Activated CD8-positive, alpha-beta memory T cell treated with anti-CD3 and anti-CD28 coated beads, Interleukin-2, amount 50 U/mL, for 24 hours (primary cell): Measurements from ENCODE around the gene KRT15.

Source experiments
- DNase-seq: peaks from one replicate; pipeline ENCODE4 v3.0.0-alpha.2; 2020; ENCODE audit errors: extremely low read depth

KRT15 gene

DNA sequence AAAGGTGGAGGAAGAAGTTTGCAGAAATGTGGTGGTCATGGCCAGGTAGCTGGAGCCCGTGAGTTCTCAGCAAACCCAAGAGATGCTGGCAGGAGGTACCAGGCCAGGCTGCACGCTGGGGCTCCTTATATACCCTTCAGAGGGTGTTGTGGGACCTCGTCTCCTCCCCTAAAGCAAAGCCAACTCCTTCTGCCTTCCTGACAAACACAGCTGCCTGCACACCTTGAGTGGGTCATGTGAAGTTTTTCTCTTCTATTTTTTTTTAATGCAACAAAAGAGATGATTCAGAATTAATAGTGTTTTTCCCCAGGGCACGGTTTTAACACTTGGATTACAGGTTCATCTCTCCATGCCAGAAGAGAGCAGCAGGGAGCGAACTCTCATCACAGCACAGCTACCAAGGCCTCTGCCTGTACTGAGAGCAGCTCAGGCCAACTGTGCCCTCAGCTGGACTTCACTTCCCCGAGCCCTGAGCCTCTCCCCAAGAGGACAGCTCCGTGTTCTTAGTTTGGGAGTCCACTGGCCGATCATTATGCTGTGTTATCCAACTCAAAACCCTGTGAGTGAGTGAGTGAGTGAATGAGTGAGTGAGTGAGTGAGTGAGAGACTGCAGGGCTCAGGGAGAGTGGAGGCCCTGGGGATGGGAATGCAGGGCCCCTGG is at the start of gene KRT15:
Gene KRT15 (minus strand): TSS at position 102 of the 661 bp plus-strand sequence. CDS start 63 bp downstream, at position 39.
- no peak for DNase-seq

DNA sequence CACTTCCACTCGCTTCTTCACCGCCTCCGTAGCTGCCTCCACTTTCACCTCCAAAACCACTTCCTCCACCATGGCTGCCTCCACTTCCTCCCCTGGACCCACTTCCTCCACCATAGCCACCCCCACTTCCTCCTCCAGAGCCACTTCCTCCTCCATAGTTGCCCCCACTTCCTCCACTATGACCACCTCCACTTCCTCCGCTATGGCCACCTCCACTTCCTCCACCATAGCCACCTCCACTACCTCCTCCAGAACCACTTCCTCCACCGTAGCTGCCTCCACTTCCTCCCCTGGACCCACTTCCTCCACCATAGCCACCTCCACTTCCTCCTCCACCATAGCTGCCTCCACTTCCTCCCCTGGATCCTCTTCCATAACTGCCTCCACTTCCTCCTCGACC is 48.6 kb upstream of the KRT15 start:
- no peak for DNase-seq

DNA sequence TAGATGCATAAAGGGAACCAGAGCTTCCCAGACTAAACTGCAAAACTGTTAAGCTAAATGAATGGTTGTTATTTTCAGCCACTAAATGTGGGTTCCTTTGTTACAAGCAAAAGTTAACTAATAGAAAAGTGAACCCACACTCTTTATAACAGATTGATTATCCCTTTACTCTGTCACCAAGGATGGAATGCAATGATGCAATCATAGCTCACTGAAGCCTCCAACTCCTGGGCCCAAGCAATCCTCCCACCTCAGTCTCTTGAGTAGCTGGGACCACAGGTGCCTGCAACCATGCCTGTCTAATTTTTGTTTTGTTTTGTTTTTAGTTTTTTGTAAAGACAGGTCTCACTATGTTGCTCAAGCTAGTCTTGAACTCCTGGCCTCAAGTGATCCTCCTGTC is 46.6 kb upstream of the KRT15 start:
- no peak for DNase-seq

DNA sequence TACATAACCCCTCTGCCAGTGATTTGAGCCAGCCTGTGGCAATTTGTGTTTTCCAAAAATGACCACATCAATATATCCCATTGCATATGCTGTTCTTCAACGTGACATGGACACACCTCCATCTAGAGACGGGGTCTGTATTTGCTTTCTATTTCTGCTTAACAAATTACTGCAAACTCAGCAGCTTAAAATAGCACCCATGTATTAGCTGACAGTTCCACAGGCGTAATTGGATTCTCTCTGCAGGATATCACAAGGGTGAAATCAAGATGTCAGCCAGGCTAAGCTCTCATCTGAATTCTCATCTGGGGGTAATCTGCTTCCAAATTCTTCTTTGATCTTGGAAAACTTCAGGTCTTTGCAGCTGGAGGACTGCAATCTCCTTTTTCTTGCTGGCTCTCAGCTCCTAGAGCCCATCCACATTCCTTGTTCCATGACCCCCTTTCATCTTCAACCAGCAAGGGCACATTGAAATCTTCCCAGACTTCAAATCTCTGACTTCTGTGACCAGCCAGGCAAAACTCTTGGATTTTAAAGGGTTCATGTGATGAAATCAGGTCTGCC is 45.0 kb upstream of the KRT15 start:
- DNase-seq = no peak

DNA sequence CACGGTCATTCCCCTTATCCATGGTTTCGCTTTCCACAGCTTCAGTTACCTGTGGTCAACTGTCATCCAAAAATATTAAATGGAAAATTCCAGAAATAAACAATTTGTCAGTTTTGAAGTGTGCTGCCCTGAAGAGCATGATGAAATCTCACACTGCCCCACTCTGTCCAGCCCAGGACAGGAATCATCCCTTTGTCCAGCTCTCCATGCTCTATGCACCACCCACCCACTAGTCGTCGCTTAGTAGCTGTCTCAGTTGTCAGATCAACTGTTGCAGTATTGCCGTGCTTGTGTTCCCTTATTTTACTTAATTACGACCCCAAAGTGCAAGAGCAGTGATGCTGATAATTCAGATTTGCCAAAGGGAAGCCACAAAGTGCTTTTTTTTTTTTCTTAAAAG is 42.9 kb upstream of the KRT15 start:
- DNase-seq = no peak

DNA sequence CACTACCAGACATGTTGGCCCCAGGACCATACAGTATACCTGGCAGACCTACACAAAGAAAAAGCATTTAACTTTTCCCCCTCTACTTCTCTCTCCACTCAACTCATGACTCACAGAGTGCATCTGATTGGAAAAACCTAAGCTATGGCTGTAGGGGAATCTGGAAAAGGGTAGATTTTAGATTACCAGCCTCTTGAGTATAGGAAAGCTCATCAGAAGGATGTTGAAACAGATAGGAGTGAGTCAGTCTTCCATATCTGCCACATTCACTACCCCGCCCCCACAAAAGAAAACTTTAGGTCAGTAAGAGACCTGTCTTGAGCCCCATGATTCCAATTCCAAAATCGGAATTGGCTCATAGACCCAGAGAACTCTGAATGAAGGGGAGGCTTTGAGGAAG is 40.9 kb upstream of the KRT15 start:
- no peak for DNase-seq

DNA sequence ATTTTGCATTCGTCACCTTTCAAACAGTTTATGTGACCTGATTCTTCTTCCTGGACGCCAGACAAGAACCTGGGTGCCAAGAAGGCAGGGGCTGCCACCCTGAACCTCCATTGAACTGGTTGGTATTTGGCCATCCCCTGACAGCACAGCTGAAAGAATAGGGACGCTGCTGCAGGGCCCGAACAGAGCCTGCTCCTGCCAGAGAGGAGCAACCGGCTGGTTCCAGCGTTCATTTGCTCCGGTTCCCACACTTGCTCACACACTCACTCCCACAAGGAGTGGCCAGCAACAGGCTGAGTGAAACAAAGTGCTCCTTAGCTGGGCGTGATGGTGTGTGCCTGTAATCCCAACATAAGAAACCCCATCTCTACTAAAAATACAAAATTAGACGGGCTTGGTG is 38.2 kb upstream of the KRT15 start:
- DNase-seq = no peak

DNA sequence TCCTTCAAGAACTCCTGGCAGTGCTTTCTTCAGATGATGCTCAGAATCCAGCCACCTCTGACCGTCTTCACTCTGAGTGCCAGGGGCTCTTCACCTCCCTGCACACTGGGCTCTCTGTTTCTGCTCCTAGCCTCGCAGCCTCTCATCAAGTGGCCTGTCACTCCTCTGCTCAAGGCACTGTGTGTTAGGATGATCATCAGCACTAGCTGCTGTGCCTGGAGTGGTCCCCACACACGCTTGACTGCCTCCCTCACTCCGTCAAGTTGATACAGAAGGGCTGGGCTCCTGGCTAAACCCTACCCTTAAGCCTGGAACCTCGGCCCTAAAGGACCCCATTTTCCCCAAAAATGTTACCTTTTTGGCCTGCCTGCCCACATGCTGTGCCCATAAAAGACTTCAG is 37.6 kb upstream of the KRT15 start:
- DNase-seq = no peak

DNA sequence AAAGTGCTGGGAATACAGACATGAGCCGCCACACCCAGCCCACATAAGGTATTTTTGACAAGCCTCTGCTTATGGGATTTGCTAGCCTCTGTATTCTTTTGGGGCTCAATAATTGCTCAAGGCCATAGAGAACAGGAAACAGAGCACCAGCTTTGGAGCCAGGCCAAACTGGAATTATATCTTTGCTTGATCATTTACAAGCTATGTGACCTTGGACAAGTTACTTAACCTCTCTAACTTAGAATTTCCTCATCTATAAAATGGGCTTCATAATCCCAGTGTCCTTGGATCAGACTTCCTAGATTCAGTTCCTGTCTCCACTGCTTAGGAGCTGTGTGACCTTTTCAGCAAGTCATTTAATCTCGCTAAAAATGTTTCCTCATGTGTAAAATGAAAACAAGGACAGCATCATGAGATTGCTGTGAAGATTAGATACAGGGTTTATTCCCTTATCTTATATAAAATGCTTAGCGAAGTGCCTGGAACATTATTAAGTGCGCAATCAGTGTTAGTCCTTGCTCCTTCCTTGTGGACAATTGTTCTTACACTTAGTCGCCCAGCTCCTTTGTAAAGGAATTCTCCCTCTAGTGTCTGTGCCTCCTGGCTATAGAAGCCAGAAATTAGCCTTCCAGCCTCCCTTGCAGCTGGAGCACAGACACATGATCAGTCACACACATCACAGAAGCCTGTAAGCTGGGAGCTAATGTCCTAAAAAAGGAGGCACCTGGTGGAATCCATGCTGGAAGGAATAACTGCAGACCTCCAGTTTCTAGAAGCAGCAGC is 36.6 kb upstream of the KRT15 start:
- DNase-seq = no peak

DNA sequence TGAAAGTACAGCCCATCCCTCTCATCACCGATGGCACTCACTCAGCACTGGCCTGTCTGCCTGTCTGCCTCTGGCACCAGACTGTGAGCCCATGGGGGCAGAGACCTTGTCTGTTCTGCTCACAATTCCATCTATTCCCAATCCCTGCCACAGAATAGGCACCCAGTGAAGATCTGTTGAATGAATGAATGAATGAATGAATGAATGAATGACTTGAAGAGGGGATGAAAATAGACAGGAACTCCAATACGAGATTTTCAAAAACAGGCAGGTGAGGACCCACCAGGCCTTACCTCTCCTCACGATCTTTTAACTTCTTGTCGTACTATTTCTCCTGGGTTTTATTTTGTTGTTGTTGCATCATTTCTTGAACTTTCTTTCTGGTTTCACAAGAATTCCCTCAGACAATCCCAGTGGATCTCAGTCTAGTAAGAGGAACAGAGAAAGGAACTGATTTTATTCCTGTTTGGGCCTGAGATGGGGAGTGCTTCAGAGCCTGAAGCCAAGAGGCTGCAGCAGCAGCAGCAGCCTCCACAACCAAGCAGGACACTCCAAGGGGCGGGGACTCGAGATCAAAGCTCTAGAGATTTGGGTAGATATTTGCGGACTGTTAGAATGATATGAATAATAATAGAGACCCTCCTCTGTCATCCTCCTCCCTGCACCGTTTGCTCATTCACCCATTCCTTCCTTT is 35.4 kb upstream of the KRT15 start:
- no peak for DNase-seq

DNA sequence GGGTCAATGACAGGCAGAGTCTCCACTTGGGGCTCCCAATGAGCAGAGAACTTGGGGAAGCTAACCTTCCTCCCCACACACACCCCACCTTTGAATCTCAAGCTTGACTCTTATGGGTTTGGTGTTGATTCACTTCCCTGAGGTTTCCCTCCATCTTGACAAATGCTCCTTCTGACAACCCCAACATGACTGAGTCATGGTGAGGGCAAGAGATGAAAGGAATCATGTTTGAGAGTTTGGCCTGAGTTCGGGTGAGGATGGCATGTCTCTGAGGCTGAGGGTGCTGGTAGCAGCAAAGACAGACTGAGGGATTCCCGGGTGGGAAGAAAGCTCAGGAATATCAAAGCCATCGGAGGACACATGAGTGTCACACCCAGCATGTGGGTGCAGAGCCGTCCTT is 34.5 kb upstream of the KRT15 start:
- no peak for DNase-seq

DNA sequence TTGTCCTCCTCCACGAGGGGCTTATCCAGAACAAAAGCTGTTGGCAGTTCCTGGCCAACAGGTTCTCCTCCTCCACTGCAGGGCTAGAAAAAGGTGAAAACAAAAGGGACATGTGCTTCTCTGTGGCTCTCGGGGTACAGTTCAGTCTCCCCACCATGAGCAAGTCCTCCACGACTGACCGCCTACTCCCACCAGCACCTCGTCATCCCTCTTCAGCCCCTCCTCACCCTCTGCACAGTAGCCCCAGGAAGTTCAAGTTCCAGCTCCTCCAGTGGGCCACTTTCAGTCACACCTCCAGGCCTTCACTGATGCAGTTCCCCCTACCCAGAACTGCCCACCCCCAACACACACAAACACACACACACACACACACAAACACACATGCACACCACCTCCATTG is 33.8 kb upstream of the KRT15 start:
- DNase-seq = no peak

DNA sequence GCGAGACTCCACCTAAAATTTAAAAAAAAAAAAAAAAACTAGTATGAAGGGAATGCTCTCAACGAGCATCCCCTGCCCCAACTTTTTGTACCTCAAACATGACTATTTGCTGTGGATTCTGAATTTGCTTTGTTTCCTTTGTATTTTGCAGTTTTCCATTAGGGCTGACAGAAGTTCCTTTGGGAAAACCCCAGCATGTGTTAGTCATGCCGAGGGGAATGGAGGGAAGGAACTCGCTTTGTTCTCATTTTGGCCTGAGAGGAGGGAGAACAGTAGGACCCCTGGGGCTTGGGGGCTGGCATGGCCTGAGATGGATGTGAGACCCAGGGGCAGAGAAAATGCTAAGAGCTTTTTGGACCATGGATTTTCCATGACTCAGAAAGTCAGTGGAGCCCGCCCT is 32.7 kb upstream of the KRT15 start:
- no peak for DNase-seq

DNA sequence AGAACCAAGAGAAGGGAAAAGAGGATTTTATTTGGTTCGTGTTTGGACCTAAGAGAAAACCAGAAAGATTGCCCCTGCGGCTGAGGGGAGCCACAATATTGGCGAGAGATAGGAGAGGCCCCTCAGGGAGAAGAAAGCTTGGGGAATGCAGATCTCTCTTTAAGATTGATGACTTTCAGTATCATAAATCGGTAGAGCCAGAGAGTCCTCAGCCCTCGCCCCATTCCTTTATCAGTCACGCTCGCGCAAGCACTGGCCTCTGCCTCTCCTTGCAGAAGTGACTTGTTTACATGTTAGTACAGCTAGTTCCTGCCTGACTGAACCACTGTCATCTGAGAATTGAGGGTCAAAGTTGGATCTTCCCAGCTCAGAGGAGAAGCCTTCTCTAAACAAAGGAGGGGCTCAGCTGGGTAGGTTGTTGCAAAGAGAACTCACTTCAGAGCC is 30.9 kb upstream of the KRT15 start:
- no peak for DNase-seq

DNA sequence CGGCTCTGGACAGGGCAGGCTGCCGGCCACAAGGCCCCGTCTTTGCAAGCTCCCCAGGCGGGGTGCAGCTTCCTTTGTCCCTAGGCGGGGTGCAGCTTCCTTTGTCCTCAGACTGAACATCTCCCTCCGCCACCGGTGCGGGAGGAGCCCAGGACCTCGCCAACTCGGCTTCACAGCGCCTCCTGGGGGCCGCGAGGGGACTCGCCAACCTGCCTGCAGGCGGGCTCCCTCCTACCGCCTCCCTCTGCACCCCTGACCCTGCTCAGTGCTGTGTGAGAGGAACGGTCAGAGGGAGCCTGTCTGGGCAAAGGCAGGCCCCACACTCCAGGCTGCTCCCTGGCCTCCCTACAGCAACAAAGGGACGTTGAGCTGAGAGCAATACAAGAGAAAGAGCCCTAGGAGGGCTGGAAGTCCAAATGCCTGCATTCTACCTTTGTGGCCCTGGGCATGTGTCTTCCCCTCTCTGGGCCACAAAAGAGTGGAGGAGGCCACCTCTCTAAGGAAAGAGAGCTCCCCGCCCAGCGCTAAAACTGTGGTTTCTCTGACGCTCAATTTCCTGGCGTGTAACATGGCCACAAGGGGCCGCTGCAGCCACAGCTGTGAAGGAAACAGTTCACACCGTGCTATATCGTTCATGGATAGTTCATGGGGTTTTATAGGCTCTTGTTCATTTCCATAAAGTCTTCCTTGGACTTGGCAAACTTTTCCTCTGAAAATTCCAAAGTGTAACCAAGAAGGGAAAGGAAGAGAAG is 30.3 kb upstream of the KRT15 start:
- peak; percentile 58 for DNase-seq

DNA sequence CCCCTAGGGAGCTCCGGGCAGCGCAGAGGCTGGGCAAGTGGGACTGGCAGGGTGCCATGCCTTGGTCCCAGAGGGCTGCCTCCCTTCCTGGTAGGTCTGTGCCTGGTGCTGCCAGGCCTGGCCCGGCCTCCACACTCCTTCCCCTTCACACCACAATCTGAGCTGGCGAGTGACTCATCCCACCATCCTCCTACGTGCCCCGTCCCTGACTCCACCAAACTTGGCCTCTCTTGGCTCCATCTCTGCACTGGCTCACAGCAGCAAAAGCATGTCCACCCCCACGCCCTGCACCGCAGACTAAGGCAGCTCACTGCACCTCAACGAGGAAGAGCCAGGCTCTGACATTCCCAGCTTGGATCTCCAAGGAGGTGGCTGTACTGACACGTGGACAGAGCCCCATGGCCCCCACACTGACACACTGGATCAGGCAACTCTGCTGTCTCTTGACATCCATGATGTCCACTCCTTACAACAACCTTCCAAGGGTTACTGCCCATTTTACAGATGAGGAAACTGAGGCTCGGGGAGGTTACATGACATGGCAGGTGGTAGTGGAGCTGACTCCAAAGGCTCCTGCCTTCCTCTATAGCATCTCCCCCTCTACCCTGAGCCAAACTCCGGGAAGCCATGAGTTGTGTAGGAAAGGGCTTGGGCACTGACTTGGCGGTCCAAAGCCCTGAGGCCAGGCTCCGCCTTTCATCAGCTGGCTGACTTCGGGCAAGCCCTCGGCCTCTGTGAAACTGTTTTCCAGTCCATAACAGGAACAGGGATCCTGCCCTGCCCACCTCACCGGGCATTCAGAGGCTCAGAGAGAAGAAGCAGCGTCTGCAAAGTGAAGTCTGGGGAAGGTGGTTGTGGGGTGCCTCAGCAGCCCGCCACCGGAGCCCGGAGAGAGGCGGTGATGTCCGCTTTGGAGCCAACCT is 29.5 kb upstream of the KRT15 start:
- DNase-seq = peak; percentile 50

DNA sequence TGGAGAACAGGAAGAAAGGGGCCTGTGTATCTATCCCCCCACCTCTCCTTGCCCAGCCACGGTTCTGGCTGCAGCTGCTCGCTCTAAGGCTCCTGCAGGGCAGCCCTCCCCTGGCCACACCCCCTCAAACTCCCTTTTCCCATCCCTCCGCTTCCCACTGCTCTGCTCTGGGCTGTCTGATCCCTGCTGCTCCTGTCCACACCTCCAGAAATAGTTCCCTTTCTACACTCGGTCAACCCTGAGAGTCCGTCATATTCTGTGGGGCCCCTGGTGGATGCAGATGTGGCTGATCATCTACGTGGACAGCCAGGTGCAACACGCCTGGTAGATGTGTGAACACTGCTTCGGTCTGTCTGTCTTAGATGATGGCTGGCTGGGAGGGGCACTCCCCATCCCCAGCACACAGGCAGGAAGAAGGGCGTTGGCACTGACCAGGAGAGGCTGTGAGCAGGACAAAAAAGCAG is 28.7 kb upstream of the KRT15 start:
- DNase-seq = no peak

DNA sequence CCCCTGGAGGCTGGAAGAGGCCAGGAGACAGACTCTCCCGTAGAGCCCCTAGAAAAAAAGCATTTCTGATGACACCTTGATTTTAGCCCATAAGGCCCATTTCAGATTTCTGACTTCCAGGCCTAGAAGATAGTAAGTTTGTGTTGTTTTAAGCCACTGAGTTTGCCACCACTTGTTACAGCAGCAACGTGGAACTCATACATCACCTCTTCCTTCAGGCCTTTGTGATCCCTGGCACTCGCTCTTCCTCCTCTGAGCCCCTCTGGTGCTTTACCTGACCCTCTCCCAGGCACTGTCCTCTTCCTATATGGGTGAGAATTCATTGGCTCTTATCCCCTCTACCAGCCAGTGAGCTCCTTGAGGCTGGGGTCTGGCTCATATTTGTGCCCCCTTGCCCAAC is 28.1 kb upstream of the KRT15 start:
- DNase-seq = no peak

DNA sequence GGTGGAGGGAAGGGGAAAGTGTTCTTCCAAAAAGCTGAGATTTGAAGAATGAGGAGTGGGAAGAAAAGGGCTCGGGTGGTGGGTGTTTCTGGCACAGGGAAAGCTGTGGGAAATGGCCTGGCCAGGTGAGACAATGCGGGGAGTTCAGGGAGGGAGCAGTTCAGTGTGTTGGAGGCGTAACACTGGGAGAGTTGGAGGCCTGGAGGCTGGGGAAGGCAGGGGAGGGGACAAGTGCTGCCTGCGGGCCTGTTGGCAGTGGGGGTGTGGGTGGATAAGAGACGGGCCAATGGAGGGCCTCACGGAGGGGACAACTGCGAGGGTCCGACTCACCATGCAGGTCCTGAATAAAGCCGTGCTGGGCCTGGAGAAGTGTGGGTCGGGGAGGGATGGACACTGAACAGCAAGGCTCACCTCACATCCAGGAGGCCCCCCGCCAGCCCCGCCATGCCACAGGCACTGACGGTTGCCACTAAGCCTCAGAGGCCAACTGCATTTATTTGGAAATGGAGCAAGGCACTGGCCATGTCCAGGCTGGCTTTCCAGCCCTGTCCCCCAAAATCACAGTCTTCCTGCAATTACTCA is 27.2 kb upstream of the KRT15 start:
- DNase-seq = no peak

DNA sequence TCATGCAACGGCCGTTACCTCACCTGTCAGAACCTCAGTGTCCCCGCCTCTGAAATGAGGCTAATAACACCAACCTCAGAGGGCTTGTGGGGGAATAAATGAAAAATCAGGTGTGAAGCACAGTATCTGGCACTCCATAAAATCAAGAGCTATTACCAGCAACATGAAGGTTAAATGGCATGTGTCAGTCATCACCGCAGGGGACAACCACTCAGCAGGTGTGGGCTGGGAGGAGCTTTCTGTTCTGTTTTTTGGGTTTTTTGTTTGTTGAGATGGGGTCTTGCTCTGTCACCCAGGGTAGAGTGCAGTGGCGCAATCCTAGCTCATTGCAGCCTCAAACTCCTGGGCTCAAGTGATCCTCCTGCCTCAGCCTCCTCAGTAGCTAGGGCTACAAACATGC is 26.2 kb upstream of the KRT15 start:
- no peak for DNase-seq
